Measurements from ENCODE around the gene FOXA3.

FOXA3 gene

DNA sequence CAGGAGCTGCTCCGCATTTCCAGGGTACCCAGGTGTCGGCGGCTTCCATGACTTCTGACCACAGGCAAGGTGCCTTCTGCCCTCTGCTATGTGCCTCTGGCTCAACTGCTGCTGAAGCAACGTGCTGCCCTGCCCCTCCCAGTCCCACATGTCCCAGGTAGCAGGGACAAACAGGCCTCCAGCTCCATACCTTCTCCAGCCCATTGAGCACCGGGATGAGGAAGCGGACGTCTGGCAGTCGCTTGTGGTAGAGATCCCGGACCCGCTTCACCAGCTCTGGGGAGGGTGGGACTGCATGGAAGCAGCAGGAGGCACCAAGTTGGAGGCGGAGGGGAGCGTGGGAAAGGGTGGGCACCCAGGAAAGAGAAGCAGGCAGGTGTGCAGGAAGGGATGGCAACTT, 40.9 kb upstream of the FOXA3 start:
- Histone ChIP-seq H3K36me3 (ENCODE audit: insufficient read depth, low read length) (peaks cover 69% of the 10 kb centered on the region), H3K4me1 (ENCODE audit: insufficient read depth, low read length) (peaks cover under 1% of the 10 kb centered on the region), H3K27me3 (ENCODE audit: insufficient read depth, low read length) (no peaks in the 10 kb centered on the region), H3K4me3 (ENCODE audit: low read length) (no peak overlapping the region), H3K9me3 (ENCODE audit: low read length) (no peaks in the 10 kb centered on the region), H2AFZ (ENCODE audit: low read depth, low read length) (no peak overlapping the region)

- Histone ChIP-seq H3K9me3 (ENCODE audit: low read length) (no peaks in the 10 kb centered on the region), H2AFZ (ENCODE audit: low read depth, low read length) (no peak overlapping the region), H3K4me3 (ENCODE audit: low read length) (no peak overlapping the region), H3K36me3 (ENCODE audit: insufficient read depth, low read length) (peaks cover 77% of the 10 kb centered on the region), H3K27me3 (ENCODE audit: insufficient read depth, low read length) (no peaks in the 10 kb centered on the region), H3K4me1 (ENCODE audit: insufficient read depth, low read length) (no peaks in the 10 kb centered on the region)
Measured at GRCh38 chr19:45824041-45824471, 40.1 kb upstream of the FOXA3 start.

GRCh38 chr19:45824531-45825262, 39.4 kb upstream of the FOXA3 start:
- no peaks in the 10 kb centered on the region for H3K4me1 ChIP-seq (ENCODE audit: insufficient read depth, low read length)
- peaks cover 78% of the 10 kb centered on the region for H3K36me3 ChIP-seq (ENCODE audit: insufficient read depth, low read length)
- H3K27me3 ChIP-seq (ENCODE audit: insufficient read depth, low read length) = no peaks in the 10 kb centered on the region
- H2AFZ ChIP-seq (ENCODE audit: low read depth, low read length) = no peak overlapping the region
- no peaks in the 10 kb centered on the region for H3K9me3 ChIP-seq (ENCODE audit: low read length)
- H3K4me3 ChIP-seq (ENCODE audit: low read length) = no peak overlapping the region

- Histone ChIP-seq H3K27me3 (ENCODE audit: insufficient read depth, low read length) (no peaks in the 10 kb centered on the region), H3K4me3 (ENCODE audit: low read length) (no peak overlapping the region), H2AFZ (ENCODE audit: low read depth, low read length) (no peak overlapping the region), H3K36me3 (ENCODE audit: insufficient read depth, low read length) (peaks cover 79% of the 10 kb centered on the region), H3K4me1 (ENCODE audit: insufficient read depth, low read length) (no peaks in the 10 kb centered on the region), H3K9me3 (ENCODE audit: low read length) (no peaks in the 10 kb centered on the region)
Measured at GRCh38 chr19:45825263-45825605, 38.9 kb upstream of the FOXA3 start.

- no peaks in the 10 kb centered on the region for H3K27me3 ChIP-seq (ENCODE audit: insufficient read depth, low read length)
- H3K9me3 ChIP-seq (ENCODE audit: low read length) = no peaks in the 10 kb centered on the region
- H3K4me1 ChIP-seq (ENCODE audit: insufficient read depth, low read length) = no peaks in the 10 kb centered on the region
- no peak overlapping the region for H2AFZ ChIP-seq (ENCODE audit: low read depth, low read length)
- H3K36me3 ChIP-seq (ENCODE audit: insufficient read depth, low read length) = peaks cover 74% of the 10 kb centered on the region
- H3K4me3 ChIP-seq (ENCODE audit: low read length) = no peak overlapping the region
Measured at GRCh38 chr19:45825917-45826893, 37.9 kb upstream of the FOXA3 start.

DNA sequence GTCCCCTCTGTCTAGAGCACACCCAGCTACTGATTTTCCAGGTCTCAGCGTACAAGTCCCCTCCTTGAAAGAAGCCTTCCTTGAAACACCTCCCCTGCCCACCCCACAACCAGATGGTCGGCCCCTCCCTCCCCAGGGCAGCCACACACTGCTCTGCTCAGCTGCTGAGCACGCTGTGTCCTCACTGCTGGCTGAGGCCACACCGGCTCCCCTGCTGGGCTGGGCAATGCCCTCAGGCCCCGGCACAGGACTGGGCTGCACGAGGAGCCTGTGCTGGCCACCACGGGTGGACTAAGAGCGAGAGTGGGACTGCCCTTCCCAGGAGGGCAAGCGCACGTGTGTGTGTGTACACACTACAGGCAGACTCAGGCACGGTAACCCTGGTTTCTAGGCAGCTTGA, 37.2 kb upstream of the FOXA3 start:
- Histone ChIP-seq H3K36me3 (ENCODE audit: insufficient read depth, low read length) (peaks cover 75% of the 10 kb centered on the region), H3K4me1 (ENCODE audit: insufficient read depth, low read length) (no peaks in the 10 kb centered on the region), H3K9me3 (ENCODE audit: low read length) (no peaks in the 10 kb centered on the region), H2AFZ (ENCODE audit: low read depth, low read length) (no peak overlapping the region), H3K4me3 (ENCODE audit: low read length) (no peak overlapping the region), H3K27me3 (ENCODE audit: insufficient read depth, low read length) (no peaks in the 10 kb centered on the region)

DNA sequence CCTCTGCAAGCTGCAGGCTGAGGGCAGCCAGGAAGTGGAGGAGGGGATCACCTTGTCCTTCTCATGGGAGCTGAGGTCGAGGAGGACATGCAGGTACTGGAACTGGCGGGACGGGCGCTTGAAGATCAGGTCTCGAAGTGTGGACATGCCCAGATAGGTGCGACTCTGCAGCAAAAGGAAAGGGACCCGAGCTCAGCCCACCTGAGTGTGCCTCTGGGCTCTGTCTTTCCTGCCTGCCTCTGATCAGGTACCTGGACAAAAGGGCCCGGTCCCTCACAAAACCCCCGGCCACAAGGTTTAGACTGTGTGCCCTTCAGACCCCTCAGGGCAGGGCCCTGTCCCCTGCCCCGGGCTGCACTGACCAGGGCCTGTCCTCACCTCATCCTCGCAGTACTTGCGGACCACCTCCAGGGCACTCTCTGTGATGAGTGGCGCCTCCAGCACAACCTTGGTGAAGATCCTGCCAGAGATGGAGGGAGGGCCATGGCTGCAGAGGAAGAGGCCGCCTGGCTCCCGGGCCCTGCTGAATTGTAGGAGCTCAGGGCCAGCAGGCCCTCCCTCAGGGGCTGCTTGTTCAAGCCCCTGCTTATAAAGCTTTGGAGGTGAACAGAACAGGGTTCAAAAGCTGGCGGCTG, 36.5 kb upstream of the FOXA3 start:
- Histone ChIP-seq H3K9me3 (ENCODE audit: low read length) (no peaks in the 10 kb centered on the region), H3K27me3 (ENCODE audit: insufficient read depth, low read length) (no peaks in the 10 kb centered on the region), H3K4me1 (ENCODE audit: insufficient read depth, low read length) (no peaks in the 10 kb centered on the region), H2AFZ (ENCODE audit: low read depth, low read length) (no peak overlapping the region), H3K4me3 (ENCODE audit: low read length) (no peak overlapping the region), H3K36me3 (ENCODE audit: insufficient read depth, low read length) (peaks cover 78% of the 10 kb centered on the region)

DNA sequence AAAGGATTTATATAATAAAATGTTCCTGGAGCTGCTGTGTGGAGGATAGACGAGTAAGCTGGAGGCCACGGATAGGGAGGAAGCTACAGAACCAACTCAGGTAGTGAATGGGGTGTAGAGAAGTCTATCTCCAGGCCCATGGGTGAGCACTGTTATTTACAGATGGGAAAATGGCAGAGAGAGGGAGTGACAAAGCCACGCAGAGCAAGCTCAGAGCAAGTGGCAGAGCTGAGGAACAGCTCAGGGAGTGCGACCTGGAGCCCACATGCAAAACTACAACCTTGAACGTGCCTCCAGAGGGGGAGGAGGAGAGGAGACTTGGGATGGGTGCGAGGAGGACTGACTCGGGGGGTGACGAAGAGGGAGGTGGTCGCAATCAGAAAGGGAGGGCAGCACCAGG, 35.6 kb upstream of the FOXA3 start:
- Histone ChIP-seq H3K27me3 (ENCODE audit: insufficient read depth, low read length) (no peaks in the 10 kb centered on the region), H3K9me3 (ENCODE audit: low read length) (no peaks in the 10 kb centered on the region), H2AFZ (ENCODE audit: low read depth, low read length) (no peak overlapping the region), H3K4me1 (ENCODE audit: insufficient read depth, low read length) (no peaks in the 10 kb centered on the region), H3K4me3 (ENCODE audit: low read length) (no peak overlapping the region), H3K36me3 (ENCODE audit: insufficient read depth, low read length) (peaks cover 70% of the 10 kb centered on the region)

DNA sequence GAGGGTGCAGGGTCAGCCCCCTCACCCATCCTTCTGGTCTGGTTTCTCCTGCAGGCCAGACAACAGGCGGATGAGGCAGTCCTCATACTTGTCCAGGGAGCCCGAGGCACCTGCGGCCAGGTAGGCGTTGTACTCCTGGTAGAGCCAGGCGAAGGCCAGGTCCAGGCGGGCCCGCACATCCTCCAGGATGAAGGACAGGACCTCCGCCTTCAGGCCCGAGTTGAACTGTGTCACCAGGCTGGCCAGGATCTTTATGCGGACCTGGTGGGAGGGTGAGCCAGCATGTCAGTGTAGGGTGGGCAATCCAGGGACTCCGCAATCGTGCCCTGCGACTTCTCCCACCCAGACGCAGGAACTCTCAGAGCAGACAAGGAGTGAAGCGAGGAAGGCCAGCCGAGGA, 35.2 kb upstream of the FOXA3 start:
- peaks cover 68% of the 10 kb centered on the region for H3K36me3 ChIP-seq (ENCODE audit: insufficient read depth, low read length)
- H3K27me3 ChIP-seq (ENCODE audit: insufficient read depth, low read length) = no peaks in the 10 kb centered on the region
- H3K4me3 ChIP-seq (ENCODE audit: low read length) = no peak overlapping the region
- no peaks in the 10 kb centered on the region for H3K4me1 ChIP-seq (ENCODE audit: insufficient read depth, low read length)
- H3K9me3 ChIP-seq (ENCODE audit: low read length) = no peaks in the 10 kb centered on the region
- H2AFZ ChIP-seq (ENCODE audit: low read depth, low read length) = no peak overlapping the region

DNA sequence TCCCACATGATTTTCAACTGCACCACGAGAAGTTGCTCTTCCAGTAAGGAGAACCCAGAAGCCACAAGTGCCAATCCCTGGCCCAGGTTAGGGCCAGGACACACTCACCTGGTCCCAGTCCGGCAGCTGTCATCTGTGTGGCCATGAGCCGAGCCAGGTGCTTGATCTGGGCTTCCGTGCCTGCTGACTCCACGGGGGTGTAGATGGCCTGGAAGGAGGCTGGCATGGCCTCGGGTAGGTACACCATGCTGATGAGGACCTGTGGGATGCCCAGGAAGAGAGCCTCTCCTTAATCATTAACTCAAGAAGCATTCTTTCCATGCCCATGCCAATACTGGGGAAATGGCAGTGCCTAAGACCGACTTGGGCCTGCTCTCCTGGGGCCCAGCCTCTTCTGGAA, 29.2 kb upstream of the FOXA3 start:
- H3K36me3 ChIP-seq (ENCODE audit: insufficient read depth, low read length) = peaks cover 72% of the 10 kb centered on the region
- peaks cover 5% of the 10 kb centered on the region for H3K9me3 ChIP-seq (ENCODE audit: low read length)
- no peaks in the 10 kb centered on the region for H3K27me3 ChIP-seq (ENCODE audit: insufficient read depth, low read length)
- H2AFZ ChIP-seq (ENCODE audit: low read depth, low read length) = no peak overlapping the region
- H3K4me3 ChIP-seq (ENCODE audit: low read length) = no peak overlapping the region
- no peaks in the 10 kb centered on the region for H3K4me1 ChIP-seq (ENCODE audit: insufficient read depth, low read length)

DNA sequence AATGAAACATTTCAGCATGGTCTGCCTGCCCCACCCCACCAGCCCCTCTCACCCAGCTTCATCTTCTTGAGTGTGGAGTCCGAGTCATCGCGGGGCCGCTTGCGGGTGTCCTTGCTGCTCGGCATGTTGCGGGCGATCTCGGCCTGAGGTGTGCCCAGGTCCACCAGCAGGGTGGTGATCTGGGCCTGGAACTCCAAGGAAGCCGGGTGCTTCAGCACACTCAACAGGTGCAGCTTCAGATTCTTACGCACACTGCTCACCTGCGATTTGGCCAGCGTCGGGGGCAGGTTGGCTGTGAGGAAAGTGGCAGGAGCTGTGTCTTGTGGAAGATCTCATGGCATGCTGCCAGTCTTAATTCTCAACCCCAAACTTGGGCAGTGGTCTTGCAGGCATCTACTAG, 21.9 kb upstream of the FOXA3 start:
- H3K4me1 ChIP-seq (ENCODE audit: insufficient read depth, low read length) = no peaks in the 10 kb centered on the region
- H3K36me3 ChIP-seq (ENCODE audit: insufficient read depth, low read length) = peaks cover 82% of the 10 kb centered on the region
- no peak overlapping the region for H2AFZ ChIP-seq (ENCODE audit: low read depth, low read length)
- no peaks in the 10 kb centered on the region for H3K27me3 ChIP-seq (ENCODE audit: insufficient read depth, low read length)
- H3K9me3 ChIP-seq (ENCODE audit: low read length) = peaks cover 11% of the 10 kb centered on the region
- H3K4me3 ChIP-seq (ENCODE audit: low read length) = no peak overlapping the region

DNA sequence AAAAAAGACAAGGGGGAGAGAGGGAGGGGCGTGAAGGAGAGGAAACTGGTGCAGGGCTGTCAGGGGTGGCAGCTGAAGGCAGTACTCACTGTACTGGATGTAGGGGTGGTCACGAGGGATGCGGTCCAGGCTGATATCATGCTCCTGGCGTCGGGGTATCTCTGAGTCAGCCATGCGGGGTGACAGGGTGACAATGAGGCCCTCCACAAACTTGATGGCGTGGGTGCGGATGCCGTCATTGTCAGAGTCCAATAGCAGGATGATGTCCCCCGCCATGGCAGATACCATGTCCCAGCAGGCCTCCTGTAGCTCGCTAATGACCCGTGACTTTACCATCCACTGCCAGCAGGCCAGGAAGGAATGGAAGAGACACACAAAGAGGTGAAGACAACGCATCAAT, 16.5 kb upstream of the FOXA3 start:
- peaks cover 2% of the 10 kb centered on the region for H3K9me3 ChIP-seq (ENCODE audit: low read length)

GRCh38 chr19:45848922-45849321, 15.2 kb upstream of the FOXA3 start:
- no peaks in the 10 kb centered on the region for H3K9me3 ChIP-seq (ENCODE audit: low read length)
- H3K36me3 ChIP-seq (ENCODE audit: insufficient read depth, low read length) = peaks cover 71% of the 10 kb centered on the region

More for the DNA sequence above, 16.5 kb upstream of the FOXA3 start:
- Histone ChIP-seq H3K36me3 (ENCODE audit: insufficient read depth, low read length) (peaks cover 75% of the 10 kb centered on the region), H3K4me3 (ENCODE audit: low read length) (no peak overlapping the region), H2AFZ (ENCODE audit: low read depth, low read length) (no peak overlapping the region), H3K27me3 (ENCODE audit: insufficient read depth, low read length) (no peaks in the 10 kb centered on the region), H3K4me1 (ENCODE audit: insufficient read depth, low read length) (no peaks in the 10 kb centered on the region)

More at GRCh38 chr19:45848922-45849321, 15.2 kb upstream of the FOXA3 start:
- no peak overlapping the region for H3K4me3 ChIP-seq (ENCODE audit: low read length)
- no peaks in the 10 kb centered on the region for H3K27me3 ChIP-seq (ENCODE audit: insufficient read depth, low read length)
- H3K4me1 ChIP-seq (ENCODE audit: insufficient read depth, low read length) = no peaks in the 10 kb centered on the region
- no peak overlapping the region for H2AFZ ChIP-seq (ENCODE audit: low read depth, low read length)

Data from neuron (in vitro differentiated cells).